Mesothelial cell of epicardium (in vitro differentiated cells): ENCODE data around the gene IPCEF1. TPM values are rescaled to one million over a fixed set of nuclear protein-coding genes. Genes with fewer than 3 reads are reported as not detected.

ENCODE experiments used
- DNase-seq, 2 experiments: peaks; one replicate each; pipeline ENCODE4 v3.0.0; 2021; ENCODE audit warnings: low spot score in 2 of 2; ENCODE audit not compliant: unreplicated experiment in 2 of 2
- H3K27ac Mint-ChIP-seq: 2 replicates; pipeline ENCODE4 v1.8.0; 2021; ENCODE audit warnings: mixed read lengths
- H3K27me3 Mint-ChIP-seq: 2 replicates; pipeline ENCODE4 v1.8.0; 2021; ENCODE audit warnings: low read depth, mixed read lengths
- H3K36me3 Mint-ChIP-seq: 2 replicates; pipeline ENCODE4 v1.8.0; 2021; ENCODE audit warnings: mixed read lengths
- H3K4me1 Mint-ChIP-seq: 2 replicates; pipeline ENCODE4 v1.8.0; 2021; ENCODE audit warnings: mixed read lengths
- H3K4me3 Mint-ChIP-seq: 2 replicates; pipeline ENCODE4 v1.8.0; 2021; ENCODE audit warnings: mild to moderate bottlenecking, moderate library complexity, mixed read lengths
- H3K9me3 Mint-ChIP-seq: 2 replicates; pipeline ENCODE4 v1.8.0; 2021; ENCODE audit warnings: mixed read lengths
- CTCF ChIP-seq: fragments of 200-600 bp; sonication (generic); IDR thresholded peaks from one replicate; pipeline ENCODE4 v1.5.0; 2021; ENCODE audit warnings: antibody characterized with exemption; ENCODE audit not compliant: unreplicated experiment
- total RNA-seq: library from RNA; stranded (reverse); gene quantifications from 3 replicates; pipeline ENCODE4 v1.2.1, GENCODE V29; 2021

IPCEF1 gene
- total RNA-seq, 1 donor from 2014 or later: 0.76 TPM

- Mint-ChIP-seq H3K27me3 (no peaks in the 10 kb centered on the region), H3K36me3 (peaks cover 3% of the 10 kb centered on the region), H3K27ac (no peak overlapping the region), H3K4me1 (no peaks in the 10 kb centered on the region), H3K9me3 (peaks cover 23% of the 10 kb centered on the region), H3K4me3 (no peak overlapping the region)
- no peak for TF ChIP-seq CTCF
- no peak for DNase-seq
Measured at GRCh38 chr6:154258064-154258757, 98.4 kb downstream of the IPCEF1 start.

- DNase-seq: no peak
- Mint-ChIP-seq H3K4me1 (no peaks in the 10 kb centered on the region), H3K27ac (no peak overlapping the region), H3K27me3 (peaks cover under 1% of the 10 kb centered on the region), H3K4me3 (no peak overlapping the region), H3K36me3 (peaks cover 3% of the 10 kb centered on the region), H3K9me3 (peaks cover 23% of the 10 kb centered on the region)
- TF ChIP-seq CTCF: no peak
Measured at GRCh38 chr6:154257067-154257466, 99.5 kb downstream of the IPCEF1 start.

- TF ChIP-seq CTCF: no peak
- H3K4me1 Mint-ChIP-seq: peaks cover 2% of the 10 kb centered on the region
- no peak for DNase-seq
- no peak overlapping the region for H3K4me3 Mint-ChIP-seq
- peaks cover 4% of the 10 kb centered on the region for H3K27me3 Mint-ChIP-seq
- peaks cover 3% of the 10 kb centered on the region for H3K36me3 Mint-ChIP-seq
- H3K9me3 Mint-ChIP-seq: peaks cover 23% of the 10 kb centered on the region
- no peak overlapping the region for H3K27ac Mint-ChIP-seq
Measured at GRCh38 chr6:154252678-154253077, 103.9 kb downstream of the IPCEF1 start.

- Mint-ChIP-seq H3K4me1 (peaks cover 15% of the 10 kb centered on the region), H3K4me3 (no peak overlapping the region), H3K36me3 (peaks cover 3% of the 10 kb centered on the region), H3K27ac (no peak overlapping the region), H3K27me3 (peaks cover 4% of the 10 kb centered on the region), H3K9me3 (peaks cover 19% of the 10 kb centered on the region)
- no peak for TF ChIP-seq CTCF
- no peak for DNase-seq
Measured at GRCh38 chr6:154251116-154251515, 105.5 kb downstream of the IPCEF1 start.

- Mint-ChIP-seq H3K9me3 (peaks cover 7% of the 10 kb centered on the region), H3K4me3 (no peak overlapping the region), H3K27ac (no peak overlapping the region), H3K4me1 (peaks cover 15% of the 10 kb centered on the region), H3K36me3 (no peaks in the 10 kb centered on the region), H3K27me3 (peaks cover 4% of the 10 kb centered on the region)
- TF ChIP-seq CTCF: no peak
- DNase-seq: no peak
Measured at GRCh38 chr6:154249499-154250298, 106.9 kb downstream of the IPCEF1 start.
